KMS-11 (cell line): Measurements from ENCODE around the gene LGALS3BP.
A peak's percentile ranks its signal among the peaks of the same experiment; 100 is the strongest.

Source experiments
- H2AFZ ChIP-seq: fragments of 200-600 bp; sonication (generic); 2 replicates; pipeline ENCODE4 v1.6.1; 2016; ENCODE audit warnings: antibody characterized with exemption, mixed run types, low read depth
- H3K27ac ChIP-seq: fragments of 200-600 bp; sonication (generic); 2 replicates; pipeline ENCODE4 v1.6.1; 2016; ENCODE audit warnings: mild to moderate bottlenecking, mixed run types
- H3K27me3 ChIP-seq: fragments of 200-600 bp; sonication (generic); 2 replicates; pipeline ENCODE4 v1.6.1; 2017; ENCODE audit warnings: mild to moderate bottlenecking, low read depth, mixed run types, moderate library complexity; ENCODE audit not compliant: insufficient read depth
- H3K36me3 ChIP-seq: fragments of 200-600 bp; sonication (generic); 2 replicates; pipeline ENCODE4 v1.6.1; 2017; ENCODE audit warnings: mild to moderate bottlenecking, mixed run types; ENCODE audit not compliant: insufficient read depth
- H3K4me1 ChIP-seq: fragments of 200-600 bp; sonication (generic); 2 replicates; pipeline ENCODE4 v1.6.1; 2016; ENCODE audit warnings: mild to moderate bottlenecking, low read depth, mixed run types; ENCODE audit not compliant: poor library complexity, severe bottlenecking
- H3K4me2 ChIP-seq: fragments of 200-600 bp; sonication (generic); 2 replicates; pipeline ENCODE4 v1.7.0; 2016; ENCODE audit warnings: mild to moderate bottlenecking, mixed run types
- H3K4me3 ChIP-seq: fragments of 200-600 bp; sonication (generic); IDR thresholded peaks from 2 replicates; pipeline ENCODE4 v1.6.1; 2017; ENCODE audit warnings: low read depth, low read length, mixed read lengths; ENCODE audit not compliant: insufficient read depth
- H3K79me2 ChIP-seq: fragments of 200-600 bp; sonication (generic); 2 replicates; pipeline ENCODE4 v1.6.1; 2016; ENCODE audit warnings: low read depth, mixed run types; ENCODE audit not compliant: insufficient read depth
- H3K9ac ChIP-seq: fragments of 200-600 bp; sonication (generic); 2 replicates; pipeline ENCODE4 v1.6.1; 2016; ENCODE audit warnings: mild to moderate bottlenecking, mixed run types
- H4K20me1 ChIP-seq: fragments of 200-600 bp; sonication (generic); 2 replicates; pipeline ENCODE4 v1.6.1; 2016; ENCODE audit warnings: mild to moderate bottlenecking, mixed run types; ENCODE audit not compliant: insufficient read depth
- TF ChIP-seq, protein P1 (sequence below): fragments of 200-600 bp; sonication (generic); conservative IDR thresholded peaks from 2 replicates; pipeline ENCODE4 v1.6.1; 2017; ENCODE audit warnings: low read depth, mild to moderate bottlenecking, antibody characterized with exemption, low read length, moderate library complexity, mixed read lengths

LGALS3BP gene

DNA sequence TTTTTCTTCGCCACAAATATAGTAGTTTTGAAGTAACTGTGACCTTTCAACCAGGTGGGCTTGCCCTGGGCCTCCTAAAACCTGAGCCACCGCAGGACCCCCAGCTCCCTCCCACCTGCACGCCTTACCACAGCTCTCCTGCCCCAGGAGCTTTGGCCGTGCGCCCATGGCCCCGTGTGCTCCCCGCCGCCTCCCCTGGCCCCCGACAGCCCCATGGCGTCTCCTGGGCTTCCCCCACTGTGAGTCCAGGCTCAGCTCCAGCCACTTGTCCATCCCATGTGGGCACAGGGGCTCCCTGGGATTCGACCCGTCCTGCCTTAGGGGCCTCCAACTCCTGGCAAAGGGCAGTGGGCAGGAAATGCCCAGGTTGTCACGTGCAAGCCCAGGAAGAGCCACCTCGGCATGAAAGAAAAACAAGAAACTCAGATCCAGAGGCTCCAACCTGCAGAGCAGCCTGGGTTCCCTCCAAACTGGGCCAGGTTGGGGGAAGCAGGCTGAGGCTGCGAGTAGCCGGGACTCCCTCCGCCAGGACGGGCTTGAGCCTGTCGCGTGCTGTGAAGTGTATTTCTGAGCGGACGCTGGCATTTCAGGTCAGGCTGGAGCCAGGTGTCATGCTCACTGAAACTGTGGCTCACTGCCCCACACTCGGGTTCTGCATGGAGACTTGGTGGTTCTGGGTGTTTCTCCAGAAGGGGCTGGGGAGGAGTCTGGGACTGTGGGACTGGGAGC lies 5.8 kb downstream of the LGALS3BP start:
- no peak overlapping the region for H3K9ac ChIP-seq
- TF ChIP-seq, protein P1, sequence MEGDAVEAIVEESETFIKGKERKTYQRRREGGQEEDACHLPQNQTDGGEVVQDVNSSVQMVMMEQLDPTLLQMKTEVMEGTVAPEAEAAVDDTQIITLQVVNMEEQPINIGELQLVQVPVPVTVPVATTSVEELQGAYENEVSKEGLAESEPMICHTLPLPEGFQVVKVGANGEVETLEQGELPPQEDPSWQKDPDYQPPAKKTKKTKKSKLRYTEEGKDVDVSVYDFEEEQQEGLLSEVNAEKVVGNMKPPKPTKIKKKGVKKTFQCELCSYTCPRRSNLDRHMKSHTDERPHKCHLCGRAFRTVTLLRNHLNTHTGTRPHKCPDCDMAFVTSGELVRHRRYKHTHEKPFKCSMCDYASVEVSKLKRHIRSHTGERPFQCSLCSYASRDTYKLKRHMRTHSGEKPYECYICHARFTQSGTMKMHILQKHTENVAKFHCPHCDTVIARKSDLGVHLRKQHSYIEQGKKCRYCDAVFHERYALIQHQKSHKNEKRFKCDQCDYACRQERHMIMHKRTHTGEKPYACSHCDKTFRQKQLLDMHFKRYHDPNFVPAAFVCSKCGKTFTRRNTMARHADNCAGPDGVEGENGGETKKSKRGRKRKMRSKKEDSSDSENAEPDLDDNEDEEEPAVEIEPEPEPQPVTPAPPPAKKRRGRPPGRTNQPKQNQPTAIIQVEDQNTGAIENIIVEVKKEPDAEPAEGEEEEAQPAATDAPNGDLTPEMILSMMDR, result no peak
- no peaks in the 10 kb centered on the region for H3K27me3 ChIP-seq
- no peak overlapping the region for H3K4me2 ChIP-seq
- no peak overlapping the region for H3K27ac ChIP-seq
- H4K20me1 ChIP-seq, result no peaks in the 10 kb centered on the region
- no peak overlapping the region for H3K4me3 ChIP-seq
- peaks cover 14% of the 10 kb centered on the region for H3K4me1 ChIP-seq
- no peaks in the 10 kb centered on the region for H3K36me3 ChIP-seq
- H2AFZ ChIP-seq, result no peak overlapping the region
- H3K79me2 ChIP-seq, result no peaks in the 10 kb centered on the region

- Histone ChIP-seq H3K36me3 (no peaks in the 10 kb centered on the region), H3K4me1 (peaks cover 14% of the 10 kb centered on the region), H3K27me3 (no peaks in the 10 kb centered on the region), H3K79me2 (no peaks in the 10 kb centered on the region), H3K27ac (no peak overlapping the region), H3K9ac (no peak overlapping the region), H3K4me2 (no peak overlapping the region), H2AFZ (no peak overlapping the region), H3K4me3 (no peak overlapping the region), H4K20me1 (no peaks in the 10 kb centered on the region)
- TF ChIP-seq, protein P1, result no peak
Measured at GRCh38 chr17:78973196-78973595, 6.5 kb downstream of the LGALS3BP start.

DNA sequence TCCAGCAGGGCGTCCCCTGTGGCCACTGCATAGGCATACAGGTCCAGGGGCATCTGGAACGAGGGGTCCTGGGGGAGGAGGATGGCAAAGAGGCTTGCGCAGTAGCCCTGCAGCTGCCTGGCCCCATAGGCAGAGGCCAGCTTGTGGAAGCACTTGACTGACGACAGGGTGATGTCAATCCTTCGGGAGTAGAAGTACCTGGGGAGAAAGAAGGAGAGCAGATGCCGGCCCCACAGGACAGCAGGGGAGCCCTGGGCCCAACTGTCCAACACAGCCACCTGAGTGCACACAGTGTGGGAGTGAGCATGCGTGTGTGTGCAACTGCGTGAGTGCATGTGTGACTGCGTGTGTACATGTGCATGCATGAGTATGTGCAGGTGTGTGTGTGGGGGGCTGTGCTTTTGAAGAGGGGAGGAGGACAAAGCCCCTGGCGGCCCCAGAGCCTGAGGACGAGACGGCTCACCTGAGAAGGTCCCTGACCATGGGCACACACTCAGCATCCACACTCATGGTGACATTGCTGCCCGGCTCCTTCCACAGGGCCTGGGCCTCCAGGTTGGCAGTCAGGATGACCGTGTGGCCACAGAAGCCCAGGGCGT lies 7.1 kb downstream of the LGALS3BP start:
- TF ChIP-seq, protein P1, result no peak
- Histone ChIP-seq H3K4me1 (peaks cover 14% of the 10 kb centered on the region), H3K27me3 (no peaks in the 10 kb centered on the region), H2AFZ (no peak overlapping the region), H3K27ac (no peak overlapping the region), H3K36me3 (no peaks in the 10 kb centered on the region), H3K4me2 (no peak overlapping the region), H3K9ac (no peak overlapping the region), H3K79me2 (no peaks in the 10 kb centered on the region), H4K20me1 (no peaks in the 10 kb centered on the region), H3K4me3 (no peak overlapping the region)

DNA sequence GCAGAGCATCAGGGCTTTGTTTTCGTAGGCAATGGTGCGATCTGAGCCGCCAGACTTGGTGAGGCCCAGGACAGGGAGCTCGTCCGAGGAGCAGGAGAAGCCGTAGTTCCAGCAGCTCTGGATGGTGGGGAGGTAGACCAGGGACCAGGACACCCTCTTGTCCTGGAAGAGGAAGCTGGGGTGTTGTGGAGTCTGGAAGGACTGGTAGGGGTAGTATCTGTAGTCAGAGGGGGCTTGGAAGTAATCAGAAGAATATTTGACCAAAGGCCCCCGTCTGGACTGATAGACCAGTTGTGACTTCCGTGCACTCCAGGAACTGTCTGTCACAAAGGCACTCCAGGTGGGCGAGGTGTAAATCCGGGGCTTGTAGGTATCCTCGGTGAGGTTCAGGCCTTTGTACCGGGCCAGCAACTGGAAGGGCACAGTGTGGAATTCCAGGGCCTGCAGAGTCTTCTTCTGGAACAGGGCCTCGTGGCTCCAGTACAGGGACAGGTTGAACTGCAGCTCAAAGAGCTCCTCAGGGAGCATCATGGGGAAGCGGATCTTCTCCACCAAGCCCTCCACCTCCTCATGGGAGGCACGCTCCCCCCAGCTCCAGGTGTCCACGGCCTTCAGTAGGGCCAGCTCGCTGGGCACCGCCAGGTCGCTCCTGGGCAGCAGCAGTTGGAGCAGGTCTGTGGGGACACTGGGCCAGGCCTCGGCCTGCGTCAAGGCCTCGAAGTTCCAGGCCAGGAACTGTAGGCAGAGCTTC lies 7.8 kb downstream of the LGALS3BP start:
- H3K27me3 ChIP-seq, result no peaks in the 10 kb centered on the region
- H3K9ac ChIP-seq, result no peak overlapping the region
- H3K4me1 ChIP-seq, result peaks cover 14% of the 10 kb centered on the region
- H3K36me3 ChIP-seq, result no peaks in the 10 kb centered on the region
- TF ChIP-seq, protein P1, result no peak
- no peak overlapping the region for H3K4me3 ChIP-seq
- peak overlapping the region; percentile 26; the same call in 1 of the 2 replicates for H3K4me2 ChIP-seq
- peak overlapping the region; percentile 89 for H2AFZ ChIP-seq
- H3K79me2 ChIP-seq, result no peaks in the 10 kb centered on the region
- no peaks in the 10 kb centered on the region for H4K20me1 ChIP-seq
- H3K27ac ChIP-seq, result no peak overlapping the region
